HG02870 (cell line): ENCODE results near the gene ADAMTS2.

Experiments used
- ATAC-seq: cut with Tn5 transposase; IDR thresholded peaks from one replicate; pipeline ENCODE4 v1.9.1; 2021; ENCODE audit warnings: mild to moderate bottlenecking, moderate library complexity; ENCODE audit not compliant: unreplicated experiment

ADAMTS2 gene

GRCh38 chr5:179345433-179346321 is at the start of gene ADAMTS2:
TSS of gene ADAMTS2 (minus strand) at chr5:179345461. CDS start at chr5:179345328, 133 bp downstream.
- ATAC-seq = no peak

- no peak for ATAC-seq
These were observed 47.8 kb upstream of the ADAMTS2 start for GRCh38 chr5:179393078-179393477.

GRCh38 chr5:179387151-179388110 is 42.2 kb upstream of the ADAMTS2 start:
- ATAC-seq = no peak

GRCh38 chr5:179385914-179386313 is 40.7 kb upstream of the ADAMTS2 start:
- ATAC-seq = no peak

- ATAC-seq = no peak
These were observed 37.2 kb upstream of the ADAMTS2 start for GRCh38 chr5:179382486-179382885.

- no peak for ATAC-seq
These were observed 36.4 kb upstream of the ADAMTS2 start for GRCh38 chr5:179381691-179382090.

- ATAC-seq = no peak
These were observed 35.2 kb upstream of the ADAMTS2 start for GRCh38 chr5:179380211-179381035.

- ATAC-seq = no peak
These were observed 34.1 kb upstream of the ADAMTS2 start for GRCh38 chr5:179379321-179379890.

GRCh38 chr5:179378441-179379271 is 33.4 kb upstream of the ADAMTS2 start:
- no peak for ATAC-seq

- no peak for ATAC-seq
These were observed 32.8 kb upstream of the ADAMTS2 start for GRCh38 chr5:179378116-179378440.

- no peak for ATAC-seq
These were observed 32.3 kb upstream of the ADAMTS2 start for GRCh38 chr5:179377421-179378115.

- ATAC-seq = no peak
These were observed 31.6 kb upstream of the ADAMTS2 start for GRCh38 chr5:179376701-179377420.

GRCh38 chr5:179375831-179376365 is 30.6 kb upstream of the ADAMTS2 start:
- no peak for ATAC-seq

- ATAC-seq = no peak
These were observed 30.0 kb upstream of the ADAMTS2 start for GRCh38 chr5:179375236-179375685.

GRCh38 chr5:179374506-179375235 is 29.4 kb upstream of the ADAMTS2 start:
- no peak for ATAC-seq

- ATAC-seq = no peak
These were observed 28.8 kb upstream of the ADAMTS2 start for GRCh38 chr5:179373961-179374505.
